T1000 (cell line): ENCODE results near the gene CRYBG2.
A peak's percentile ranks its signal among the peaks of the same experiment; 100 is the strongest.

Experiments used
- DNase-seq: peaks from one replicate; lab custom pipeline; 2025; ENCODE audit warnings: mixed read lengths; lab: John Stamatoyannopoulos, UW

CRYBG2 gene

DNA sequence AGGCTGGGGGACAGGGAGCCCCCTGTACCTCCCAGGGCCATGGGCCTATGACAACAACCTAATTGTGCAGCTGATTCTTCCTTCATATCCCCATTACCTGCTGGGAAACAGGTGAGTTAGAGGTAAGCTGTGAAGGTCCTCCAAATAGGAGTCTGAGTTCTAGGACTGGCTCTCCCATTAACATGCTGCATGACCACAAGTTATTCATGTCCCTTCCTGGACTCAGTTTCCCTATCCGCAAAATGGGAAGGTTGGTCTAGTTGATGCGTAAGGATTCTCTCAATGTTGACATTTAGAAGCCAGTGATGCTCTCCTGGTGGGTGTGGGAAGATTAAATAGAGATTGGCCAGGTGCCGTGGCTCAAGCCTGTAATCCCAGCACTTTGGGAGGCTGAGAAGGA is 14.6 kb upstream of the CRYBG2 start:
- no peak for DNase-seq

- DNase-seq, result no peak
Measured at GRCh38 chr1:26368006-26368405, 14.1 kb upstream of the CRYBG2 start.

GRCh38 chr1:26367441-26367840 is 13.5 kb upstream of the CRYBG2 start:
- no peak for DNase-seq

DNA sequence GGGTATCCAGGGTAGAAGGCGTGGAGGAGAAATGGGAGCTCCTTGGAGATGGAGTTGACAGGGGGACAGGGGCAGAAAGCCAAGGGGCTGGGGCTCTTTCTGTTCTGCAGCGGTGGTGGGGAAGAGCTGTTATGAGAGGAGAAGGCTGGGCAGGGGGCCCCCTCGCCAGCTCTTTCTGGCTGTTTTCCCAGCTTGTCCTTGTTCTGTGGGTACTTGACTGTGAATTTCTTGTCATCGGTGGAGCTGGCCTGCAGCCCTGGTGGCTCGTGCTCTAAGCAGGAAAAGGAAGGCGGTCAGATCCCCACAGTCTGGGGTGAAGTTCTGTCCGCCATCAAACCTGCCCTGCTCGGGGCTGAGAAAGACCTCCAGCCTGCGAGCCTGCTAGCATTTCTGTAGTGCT is 11.0 kb upstream of the CRYBG2 start:
- no peak for DNase-seq

- peak; percentile 36 for DNase-seq
Measured at GRCh38 chr1:26363549-26364448, 9.9 kb upstream of the CRYBG2 start.

DNA sequence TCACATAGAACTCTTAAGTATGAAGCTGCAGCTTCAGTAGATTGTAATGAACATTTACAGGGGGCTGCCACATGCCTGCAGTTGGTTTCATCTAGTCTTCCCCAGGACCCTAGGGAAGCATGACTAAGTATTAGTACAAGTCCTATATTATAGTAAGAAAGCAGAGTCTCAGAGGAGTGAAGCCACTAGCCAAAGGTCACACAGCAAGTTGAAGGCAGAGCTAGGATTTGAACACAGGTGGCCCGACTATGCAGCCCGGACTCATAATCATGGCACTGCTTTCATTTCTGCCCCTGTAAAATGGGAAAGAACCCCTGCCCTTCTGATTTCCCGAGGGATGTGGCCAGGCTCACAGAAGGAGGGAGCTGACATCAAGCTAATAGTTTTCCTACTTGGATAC is 8.4 kb upstream of the CRYBG2 start:
- DNase-seq, result no peak

- DNase-seq, result no peak
Measured at GRCh38 chr1:26361605-26362122, 7.7 kb upstream of the CRYBG2 start.

- DNase-seq, result no peak
Measured at GRCh38 chr1:26360807-26361604, 7.1 kb upstream of the CRYBG2 start.

GRCh38 chr1:26359981-26360806 is 6.3 kb upstream of the CRYBG2 start:
- no peak for DNase-seq

DNA sequence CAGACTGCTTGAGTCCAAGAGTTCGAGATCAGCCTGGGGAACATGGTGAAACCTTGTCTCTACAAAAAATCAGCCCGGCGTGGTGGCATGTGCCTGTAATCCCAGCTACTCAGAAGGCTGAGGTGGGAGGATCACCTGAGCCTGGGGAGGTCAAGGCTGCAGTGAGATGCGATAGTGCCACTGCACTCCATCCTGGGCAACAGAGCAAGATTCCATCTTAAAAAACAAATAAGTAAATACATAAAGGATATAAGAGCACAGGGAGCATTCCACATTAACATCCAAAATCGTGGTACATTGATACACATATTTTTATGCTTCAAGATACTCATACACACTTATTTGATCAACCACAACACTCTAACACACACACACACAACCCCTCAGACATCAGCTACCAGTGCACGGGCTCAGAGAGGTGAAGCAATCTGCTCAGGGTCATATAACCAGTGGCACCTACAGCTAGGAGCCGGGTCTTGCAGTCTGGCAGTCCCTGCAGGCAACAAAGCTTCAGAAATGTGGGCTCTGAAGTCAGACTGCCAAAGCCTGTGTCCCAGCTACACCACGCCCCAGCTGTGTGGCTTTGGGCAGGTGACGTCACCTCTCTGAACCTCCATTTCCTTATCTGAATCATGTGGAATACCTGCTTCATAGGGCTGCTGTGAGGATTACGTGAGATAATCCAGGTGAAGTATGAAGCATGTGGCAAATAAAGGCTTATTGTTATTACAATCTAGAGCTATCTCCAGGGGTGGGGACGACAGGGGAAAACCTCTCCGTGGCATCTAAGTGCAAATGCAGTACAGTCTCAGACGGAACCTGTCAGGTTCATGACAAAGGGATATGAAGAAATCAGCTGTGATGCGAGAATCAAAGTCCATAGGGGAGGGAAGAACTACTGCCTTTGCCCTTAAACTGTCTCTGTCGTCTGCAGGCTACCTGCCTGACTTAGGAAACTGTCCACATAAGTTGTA is 4.8 kb upstream of the CRYBG2 start:
- DNase-seq, result no peak

DNA sequence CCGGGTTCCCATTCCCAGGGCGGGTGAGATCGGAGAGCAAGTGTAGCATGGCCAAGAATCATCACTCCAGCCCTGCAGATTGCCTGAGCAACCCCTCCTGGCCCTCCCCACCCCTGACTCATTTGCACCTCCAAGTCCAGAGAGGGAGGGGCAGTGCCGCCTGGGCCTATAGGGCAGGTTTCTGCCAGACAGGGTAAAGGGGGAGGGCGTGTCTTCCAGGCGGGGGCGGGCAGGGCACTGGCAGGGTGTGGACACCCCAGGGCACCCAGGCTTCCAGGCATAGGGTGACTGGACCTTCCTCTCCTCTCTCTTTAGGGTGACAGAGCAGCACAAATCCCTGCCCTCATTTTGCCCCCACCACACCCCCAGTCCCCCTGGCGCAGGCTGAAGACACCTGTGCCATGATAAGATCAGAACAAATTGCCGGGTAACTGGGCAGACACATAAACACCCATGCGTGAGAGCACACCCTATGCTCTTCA is 3.2 kb upstream of the CRYBG2 start:
- DNase-seq, result no peak

- DNase-seq, result no peak
Measured at GRCh38 chr1:26356106-26356505, 2.2 kb upstream of the CRYBG2 start.

GRCh38 chr1:26354972-26355371 is 1.0 kb upstream of the CRYBG2 start:
- DNase-seq, result no peak

GRCh38 chr1:26353210-26353859 is 595 bp downstream of the CRYBG2 start:
- no peak for DNase-seq

DNA sequence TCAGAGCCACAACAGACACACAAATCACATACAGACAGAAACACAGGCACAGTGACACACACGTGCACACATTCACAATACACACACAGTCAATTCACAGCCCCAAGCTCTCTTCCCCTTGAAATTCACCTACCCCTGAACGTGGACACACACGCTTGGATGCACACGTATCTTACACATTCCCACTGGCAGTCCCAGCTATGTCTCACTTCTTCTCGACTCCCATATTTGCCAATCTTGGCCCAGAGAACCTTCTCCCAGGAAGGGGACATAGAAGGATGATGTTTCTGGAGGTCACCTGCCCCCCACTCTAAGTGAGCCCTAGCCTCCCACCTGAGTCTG is 1.6 kb downstream of the CRYBG2 start:
- no peak for DNase-seq

GRCh38 chr1:26351590-26352337 is 2.2 kb downstream of the CRYBG2 start:
- no peak for DNase-seq

DNA sequence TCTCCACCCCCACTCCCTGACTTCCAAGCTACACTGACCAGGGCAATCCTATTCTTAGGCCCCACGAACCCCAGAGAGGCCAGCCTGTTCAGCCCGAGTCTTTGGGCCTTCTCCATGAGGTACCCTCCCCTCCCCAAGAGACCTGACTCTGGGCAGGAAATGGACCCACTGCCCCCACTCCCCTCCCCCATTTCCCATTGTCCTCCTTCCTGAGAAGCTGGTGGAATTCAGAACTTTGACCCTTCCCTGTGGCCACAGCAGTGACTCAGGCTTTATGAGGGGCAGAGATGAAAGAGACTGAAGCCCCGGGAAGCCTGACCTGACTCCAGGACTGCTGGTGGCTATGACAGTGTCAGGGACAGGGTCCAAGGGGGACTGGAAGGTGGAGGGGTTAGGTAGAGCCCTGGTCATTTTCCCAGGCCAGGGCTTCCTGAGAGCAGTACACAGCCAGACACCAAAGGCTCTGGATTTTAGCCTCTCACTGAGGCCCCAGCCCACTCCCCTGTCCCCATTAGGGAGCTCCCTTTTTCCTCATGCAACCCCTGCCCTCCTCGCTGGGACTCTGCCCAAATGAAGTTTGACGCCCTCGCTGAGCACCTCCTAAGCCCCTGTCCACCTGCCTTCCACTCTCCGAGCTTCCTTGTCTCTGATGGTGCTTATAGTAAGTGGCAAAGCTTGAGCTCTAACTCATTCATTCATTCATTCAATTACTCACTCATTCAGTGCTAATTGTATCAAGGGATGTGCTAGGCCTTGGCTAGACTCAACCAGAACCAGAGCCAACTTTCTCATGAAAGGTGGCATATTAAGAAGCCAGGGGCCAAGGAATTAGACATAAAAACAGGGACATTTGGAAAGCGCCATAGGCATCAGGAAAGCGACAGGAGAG is 3.0 kb downstream of the CRYBG2 start:
- no peak for DNase-seq

- no peak for DNase-seq
Measured at GRCh38 chr1:26350343-26350700, 3.6 kb downstream of the CRYBG2 start.

- DNase-seq, result no peak
Measured at GRCh38 chr1:26349877-26350244, 4.1 kb downstream of the CRYBG2 start.
